Rectal smooth muscle tissue (tissue), 1 donor: ENCODE data around the gene ABCC4.

ENCODE experiments used
- H3K27ac ChIP-seq: one replicate; pipeline ENCODE4 v1.7.0; 2013; ENCODE audit warnings: low read depth, low read length, inconsistent platforms
- H3K27me3 ChIP-seq: one replicate; pipeline ENCODE4 v1.7.0; 2013; ENCODE audit warnings: low read length; ENCODE audit not compliant: control insufficient read depth, insufficient read depth
- H3K36me3 ChIP-seq: one replicate; pipeline ENCODE4 v1.7.0; 2013; ENCODE audit warnings: low read length; ENCODE audit not compliant: control insufficient read depth, insufficient read depth
- H3K4me1 ChIP-seq: one replicate; pipeline ENCODE4 v1.7.0; 2013; ENCODE audit warnings: low read length; ENCODE audit not compliant: control insufficient read depth, insufficient read depth
- H3K4me3 ChIP-seq: one replicate; pipeline ENCODE4 v1.7.0; 2013; ENCODE audit warnings: low read length
- H3K9ac ChIP-seq: one replicate; pipeline ENCODE4 v1.7.0; 2013; ENCODE audit warnings: low read length

ABCC4 gene

DNA sequence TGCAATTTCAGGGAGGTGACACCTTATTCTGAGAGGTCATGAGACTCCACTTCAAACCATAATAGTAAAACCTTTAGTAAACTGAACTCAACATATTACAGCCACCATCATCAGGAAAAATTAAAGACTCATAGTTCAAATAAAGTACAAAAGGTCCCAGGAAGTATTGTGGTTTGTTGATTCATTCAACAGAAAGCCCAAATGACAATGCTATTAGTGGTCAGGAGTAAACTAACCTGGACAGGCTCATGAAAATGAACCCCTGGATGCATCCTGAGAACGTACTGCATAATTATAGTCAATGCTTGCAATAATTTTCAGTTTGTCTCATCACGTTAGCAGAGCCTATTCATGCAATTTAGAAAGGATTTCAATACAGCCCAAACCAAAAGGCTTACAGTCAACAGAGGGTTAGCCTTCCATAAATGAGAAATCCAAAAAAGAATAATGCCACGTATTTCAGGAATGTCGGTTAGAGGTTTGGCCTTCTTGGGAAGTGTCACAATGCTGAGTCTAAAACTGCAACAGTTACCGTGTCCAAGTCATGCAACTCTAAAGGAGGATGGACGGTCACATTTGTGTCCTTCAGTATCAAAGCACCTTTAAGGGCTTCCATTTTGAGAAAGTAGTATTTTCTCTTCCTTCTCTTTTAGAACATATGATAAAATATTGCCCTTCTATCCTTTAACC lies 280.8 kb downstream of the ABCC4 start:
- Histone ChIP-seq H3K27ac (no peak overlapping the region), H3K36me3 (no peaks in the 10 kb centered on the region), H3K27me3 (no peaks in the 10 kb centered on the region), H3K9ac (no peak overlapping the region), H3K4me1 (no peaks in the 10 kb centered on the region), H3K4me3 (no peak overlapping the region)

DNA sequence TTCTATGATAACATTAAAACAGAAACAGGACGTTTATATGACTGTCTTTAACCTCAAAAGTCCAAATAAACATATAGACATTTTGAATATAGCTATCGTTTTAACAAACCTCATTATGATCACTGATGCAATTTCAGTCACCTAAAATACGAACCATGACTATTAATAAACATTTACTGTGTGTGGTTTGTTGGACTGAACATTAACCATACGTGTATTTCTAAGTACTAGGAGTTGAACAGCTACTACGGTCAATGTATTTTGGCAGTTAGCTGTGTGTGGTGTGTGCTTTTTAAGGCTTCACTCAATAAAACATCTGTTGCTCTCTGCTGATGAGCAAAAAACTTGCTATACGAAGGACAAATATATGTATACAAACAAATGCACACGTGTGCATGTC lies 281.4 kb downstream of the ABCC4 start:
- Histone ChIP-seq H3K4me1 (no peaks in the 10 kb centered on the region), H3K9ac (no peak overlapping the region), H3K36me3 (no peaks in the 10 kb centered on the region), H3K27me3 (no peaks in the 10 kb centered on the region), H3K4me3 (no peak overlapping the region), H3K27ac (no peak overlapping the region)

DNA sequence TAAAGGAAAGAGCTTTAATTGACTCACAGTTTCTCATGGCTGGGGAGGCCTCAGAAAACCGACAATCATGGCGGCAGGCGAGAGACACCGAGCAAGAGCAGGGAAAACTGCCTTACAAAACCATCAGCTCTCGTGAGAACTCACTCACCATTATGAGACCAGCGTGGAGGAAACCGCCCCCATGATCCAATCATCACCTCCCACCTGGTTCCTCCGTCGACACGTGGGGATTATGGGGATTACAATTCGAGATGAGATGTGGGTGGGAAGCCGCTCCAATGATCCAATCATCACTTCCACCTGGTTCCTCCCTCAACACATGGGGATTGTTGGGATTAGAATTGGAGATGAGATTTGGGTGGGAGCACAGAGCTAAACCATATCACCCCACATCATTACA lies 293.9 kb downstream of the ABCC4 start:
- Histone ChIP-seq H3K9ac (no peak overlapping the region), H3K36me3 (no peaks in the 10 kb centered on the region), H3K27me3 (no peaks in the 10 kb centered on the region), H3K27ac (no peak overlapping the region), H3K4me3 (no peak overlapping the region), H3K4me1 (no peaks in the 10 kb centered on the region)

DNA sequence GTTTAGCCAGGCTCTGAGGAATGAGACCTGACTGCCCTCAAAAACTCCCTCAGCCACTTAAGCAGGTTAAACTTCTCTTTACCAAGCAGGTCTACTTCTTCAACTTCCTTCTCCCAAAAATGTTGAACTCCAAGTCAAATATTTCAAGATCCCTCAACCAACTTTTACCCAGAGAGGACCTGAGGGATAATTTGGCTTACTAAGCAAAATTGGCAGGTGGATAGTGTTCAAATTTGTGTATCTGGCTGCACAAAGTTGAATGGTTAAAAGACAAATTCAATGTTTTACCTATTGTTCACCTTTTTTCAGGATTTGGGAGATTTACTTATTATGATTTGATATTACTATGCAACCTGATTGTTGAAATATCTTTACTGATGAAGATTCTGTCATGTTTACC lies 296.0 kb downstream of the ABCC4 start:
- Histone ChIP-seq H3K9ac (no peak overlapping the region), H3K36me3 (no peaks in the 10 kb centered on the region), H3K27ac (no peak overlapping the region), H3K4me1 (no peaks in the 10 kb centered on the region), H3K4me3 (no peak overlapping the region), H3K27me3 (no peaks in the 10 kb centered on the region)

DNA sequence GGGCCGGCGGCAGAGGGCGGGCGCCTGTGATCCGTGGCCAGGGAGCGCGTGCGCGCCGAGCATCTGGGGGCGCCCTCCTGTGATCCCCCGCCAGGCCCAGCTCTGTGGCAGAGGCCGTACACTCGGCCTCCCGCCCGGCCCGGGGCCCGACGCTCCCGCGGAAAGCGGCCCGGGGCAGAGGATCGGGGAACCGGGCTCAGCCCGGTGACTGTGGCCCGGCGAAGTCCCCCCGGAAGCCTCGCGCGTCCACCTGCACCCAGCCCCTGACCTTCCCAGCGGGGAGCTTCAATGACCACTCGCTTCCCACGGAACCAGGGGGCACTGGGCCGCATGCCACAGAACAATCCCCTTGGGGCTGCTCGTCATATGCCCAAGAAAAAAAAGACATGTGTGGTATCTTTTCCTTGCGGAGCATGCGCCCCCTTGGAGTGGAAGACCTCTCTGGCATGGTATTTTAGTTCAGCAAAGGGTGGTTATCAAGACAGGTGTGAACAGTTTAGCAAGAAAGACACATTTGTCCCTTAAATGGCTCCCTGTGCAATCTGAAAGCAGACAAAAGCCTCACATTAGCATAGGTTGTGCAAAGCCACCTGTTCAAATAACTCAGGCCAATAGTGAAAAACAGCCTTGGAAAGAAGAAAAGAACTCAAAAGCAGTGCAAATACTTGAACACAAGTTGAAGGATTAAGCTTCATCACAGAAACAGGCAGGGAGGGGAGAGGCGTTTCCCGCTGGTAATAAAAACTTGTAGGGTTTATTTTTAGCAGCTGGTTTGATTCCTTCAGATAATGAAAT lies 298.0 kb downstream of the ABCC4 start:
- no peaks in the 10 kb centered on the region for H3K36me3 ChIP-seq
- no peaks in the 10 kb centered on the region for H3K27me3 ChIP-seq
- H3K9ac ChIP-seq: no peak overlapping the region
- no peaks in the 10 kb centered on the region for H3K4me1 ChIP-seq
- H3K27ac ChIP-seq: no peak overlapping the region
- H3K4me3 ChIP-seq: no peak overlapping the region

DNA sequence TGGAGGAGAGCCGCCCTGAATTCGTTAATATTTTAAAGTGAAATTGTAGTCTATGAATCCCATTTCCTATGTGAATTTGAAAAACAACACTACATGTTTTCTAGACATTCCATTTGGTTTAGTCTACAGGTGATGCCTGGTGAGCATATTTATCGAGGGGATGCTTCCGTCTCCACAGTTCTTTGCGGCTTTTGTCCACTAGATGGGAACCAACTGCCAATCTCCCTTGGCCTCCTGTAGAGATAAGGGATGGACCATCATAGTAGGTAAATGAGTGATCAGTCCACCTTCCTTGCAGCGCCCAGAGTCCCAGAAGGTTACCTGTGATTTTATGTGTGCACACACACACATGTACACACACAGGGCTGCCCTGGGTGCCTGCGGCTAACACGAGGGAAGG lies 299.1 kb downstream of the ABCC4 start:
- no peaks in the 10 kb centered on the region for H3K36me3 ChIP-seq
- no peak overlapping the region for H3K27ac ChIP-seq
- no peaks in the 10 kb centered on the region for H3K4me1 ChIP-seq
- H3K4me3 ChIP-seq: no peak overlapping the region
- H3K27me3 ChIP-seq: no peaks in the 10 kb centered on the region
- no peak overlapping the region for H3K9ac ChIP-seq

DNA sequence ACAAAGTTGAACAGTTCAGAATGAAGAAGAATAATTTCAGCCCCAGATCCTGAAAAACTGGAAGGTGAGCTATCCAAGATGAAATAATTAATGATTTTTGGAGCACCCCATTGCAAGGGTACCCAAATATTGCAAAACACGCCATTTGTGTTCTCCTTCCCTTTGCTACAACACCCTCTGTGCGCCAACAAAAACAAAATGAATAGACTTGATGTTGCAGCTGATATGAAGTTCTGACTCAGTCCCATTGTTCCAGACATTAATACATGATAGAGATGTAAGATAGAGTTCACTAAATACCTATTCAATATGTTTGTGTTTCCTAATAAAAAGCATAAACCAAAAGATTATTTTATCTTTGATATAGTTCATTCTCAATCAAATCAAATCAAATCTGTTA lies 301.4 kb downstream of the ABCC4 start:
- Histone ChIP-seq H3K4me1 (no peaks in the 10 kb centered on the region), H3K27me3 (no peaks in the 10 kb centered on the region), H3K9ac (no peak overlapping the region), H3K36me3 (no peaks in the 10 kb centered on the region), H3K4me3 (no peak overlapping the region), H3K27ac (no peak overlapping the region)

DNA sequence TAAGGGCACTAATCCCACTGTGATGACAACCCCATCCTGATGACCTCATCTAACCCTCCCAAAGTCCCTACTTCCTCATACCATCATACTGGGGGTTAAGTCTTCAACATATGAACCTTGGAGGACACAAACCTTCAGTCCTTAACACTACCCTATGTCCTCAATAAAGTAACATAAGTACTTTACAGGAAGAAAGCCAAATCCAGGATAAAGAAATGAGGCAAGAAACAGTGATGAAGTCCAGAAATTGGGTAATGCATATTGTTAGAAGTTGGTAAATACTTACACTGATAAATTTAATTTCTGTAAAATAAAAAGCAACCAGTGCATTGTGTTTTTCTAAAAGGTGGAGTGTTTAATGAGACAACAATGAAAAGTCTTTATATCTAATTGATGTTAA lies 304.1 kb downstream of the ABCC4 start:
- Histone ChIP-seq H3K4me1 (no peaks in the 10 kb centered on the region), H3K9ac (no peak overlapping the region), H3K27me3 (no peaks in the 10 kb centered on the region), H3K36me3 (no peaks in the 10 kb centered on the region), H3K4me3 (no peak overlapping the region), H3K27ac (no peak overlapping the region)

DNA sequence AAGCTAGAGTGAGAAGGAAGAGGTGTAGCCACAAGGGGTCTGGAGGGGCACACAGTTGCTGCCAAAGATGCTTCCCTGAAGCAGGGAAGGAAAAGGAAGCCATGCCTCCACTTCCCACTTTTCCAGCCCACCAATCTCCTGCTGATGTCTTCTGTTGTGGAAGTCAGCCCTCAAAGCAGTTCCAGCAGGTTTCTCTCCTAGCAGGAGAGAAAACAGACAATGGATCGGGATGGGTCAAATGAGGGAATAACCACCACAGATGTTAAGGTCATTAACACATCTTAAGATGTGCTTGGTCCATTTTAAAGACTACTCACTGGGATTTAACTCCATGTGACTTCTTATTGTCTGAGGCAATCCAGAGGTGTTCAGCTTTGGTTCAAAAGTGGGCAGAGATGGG lies 304.8 kb downstream of the ABCC4 start:
- no peaks in the 10 kb centered on the region for H3K27me3 ChIP-seq
- H3K4me1 ChIP-seq: no peaks in the 10 kb centered on the region
- no peak overlapping the region for H3K9ac ChIP-seq
- H3K27ac ChIP-seq: no peak overlapping the region
- H3K4me3 ChIP-seq: no peak overlapping the region
- no peaks in the 10 kb centered on the region for H3K36me3 ChIP-seq

DNA sequence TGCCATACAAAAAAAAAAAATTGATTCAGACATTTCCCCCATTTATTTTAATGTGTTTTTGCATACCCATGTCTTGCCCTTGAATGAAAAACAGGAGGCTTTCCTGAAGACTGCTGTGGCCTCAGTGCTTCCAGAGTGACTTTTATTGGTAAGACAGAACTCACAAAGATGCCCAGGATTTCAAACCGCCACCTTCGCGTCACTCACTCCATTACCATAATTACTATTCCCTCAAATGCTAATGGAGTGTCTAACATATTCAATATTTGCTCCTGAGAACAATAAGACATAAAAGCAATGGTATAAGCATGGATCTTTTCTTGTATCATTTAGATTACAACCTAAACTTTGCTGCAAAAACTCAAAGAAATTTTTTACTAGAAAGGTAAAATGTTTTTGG lies 306.7 kb downstream of the ABCC4 start:
- no peaks in the 10 kb centered on the region for H3K36me3 ChIP-seq
- H3K4me3 ChIP-seq: no peak overlapping the region
- no peak overlapping the region for H3K9ac ChIP-seq

DNA sequence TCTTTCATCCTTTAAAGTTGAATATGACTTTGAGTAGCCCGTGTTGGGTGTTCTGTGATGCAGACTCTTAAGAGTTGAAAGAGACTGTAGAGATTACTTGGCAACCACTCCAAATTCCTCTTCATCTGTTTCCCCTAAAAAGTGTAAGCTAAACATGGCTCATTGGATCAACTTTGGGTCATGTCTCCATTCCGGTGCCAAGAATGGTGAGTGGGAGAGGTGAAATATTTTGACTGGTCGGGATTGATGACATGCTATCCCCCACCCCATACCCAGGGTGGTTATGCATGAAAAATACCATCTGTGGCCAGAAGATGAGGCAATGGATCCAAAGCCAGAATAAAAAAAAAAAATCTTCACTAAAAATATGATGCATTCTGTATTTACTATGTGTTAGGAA lies 307.6 kb downstream of the ABCC4 start:
- Histone ChIP-seq H3K36me3 (no peaks in the 10 kb centered on the region), H3K4me1 (no peaks in the 10 kb centered on the region)

More for the DNA sequence above, 306.7 kb downstream of the ABCC4 start:
- Histone ChIP-seq H3K27me3 (no peaks in the 10 kb centered on the region), H3K27ac (no peak overlapping the region), H3K4me1 (no peaks in the 10 kb centered on the region)

DNA sequence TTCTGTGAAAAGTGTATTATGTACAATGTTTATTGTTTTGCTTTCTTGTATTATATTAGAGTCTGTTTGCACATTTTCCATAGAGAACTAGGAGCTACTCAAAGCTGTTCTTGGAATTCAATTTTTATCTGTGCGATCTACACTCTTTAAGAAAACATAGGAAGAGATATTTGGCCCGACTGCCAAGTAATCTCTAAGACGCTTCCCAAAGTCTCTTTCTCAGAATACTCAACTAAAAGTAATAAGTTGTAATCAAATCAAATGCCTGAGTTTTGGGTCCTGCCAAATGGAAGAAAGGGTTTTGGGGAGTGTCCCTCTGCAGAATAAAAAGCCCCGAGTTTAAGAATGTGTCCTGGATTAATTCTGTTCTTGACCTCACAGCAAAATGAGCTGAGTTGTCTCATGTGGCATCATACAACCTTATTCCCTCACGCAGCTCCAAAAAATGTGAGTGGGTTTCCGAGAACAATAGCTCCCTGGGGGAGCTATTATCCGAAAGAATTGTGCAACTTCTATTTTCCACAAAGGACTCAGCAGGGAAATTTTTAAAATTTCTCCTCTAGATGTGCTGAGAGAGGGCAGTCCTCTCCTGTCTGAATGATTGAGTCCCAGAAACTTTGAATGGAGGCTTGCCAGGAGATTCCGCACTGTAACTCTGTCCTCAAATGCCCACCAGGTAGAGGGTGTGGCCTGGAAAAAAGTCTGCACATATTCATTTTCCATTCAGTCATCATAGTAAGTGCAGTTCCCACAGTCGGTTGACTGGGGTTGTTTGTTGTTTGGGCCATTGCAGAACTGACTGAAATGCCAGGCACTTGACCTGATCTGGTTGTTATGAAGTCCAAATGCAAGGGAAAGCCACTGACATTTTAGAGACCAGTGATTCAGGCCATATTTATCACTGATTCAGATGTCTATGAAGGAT lies 309.0 kb downstream of the ABCC4 start:
- Histone ChIP-seq H3K36me3 (no peaks in the 10 kb centered on the region), H3K4me1 (no peaks in the 10 kb centered on the region), H3K27me3 (no peaks in the 10 kb centered on the region), H3K27ac (no peak overlapping the region), H3K9ac (no peak overlapping the region), H3K4me3 (no peak overlapping the region)

More for the DNA sequence above, 307.6 kb downstream of the ABCC4 start:
- Histone ChIP-seq H3K27me3 (no peaks in the 10 kb centered on the region), H3K4me3 (no peak overlapping the region), H3K27ac (no peak overlapping the region), H3K9ac (no peak overlapping the region)
